GOT3 (cell line): ENCODE results near the gene BBS1.
"Not testable (repeated sequence)": the region's sequence is repeated elsewhere in the genome, so short reads cannot be mapped to it uniquely, and the experiment has no call there.

Experiments used
- DNase-seq: peaks from one replicate; lab custom pipeline; 2025; ENCODE audit warnings: mixed read lengths; lab: John Stamatoyannopoulos, UW

The BBS1 gene

DNA sequence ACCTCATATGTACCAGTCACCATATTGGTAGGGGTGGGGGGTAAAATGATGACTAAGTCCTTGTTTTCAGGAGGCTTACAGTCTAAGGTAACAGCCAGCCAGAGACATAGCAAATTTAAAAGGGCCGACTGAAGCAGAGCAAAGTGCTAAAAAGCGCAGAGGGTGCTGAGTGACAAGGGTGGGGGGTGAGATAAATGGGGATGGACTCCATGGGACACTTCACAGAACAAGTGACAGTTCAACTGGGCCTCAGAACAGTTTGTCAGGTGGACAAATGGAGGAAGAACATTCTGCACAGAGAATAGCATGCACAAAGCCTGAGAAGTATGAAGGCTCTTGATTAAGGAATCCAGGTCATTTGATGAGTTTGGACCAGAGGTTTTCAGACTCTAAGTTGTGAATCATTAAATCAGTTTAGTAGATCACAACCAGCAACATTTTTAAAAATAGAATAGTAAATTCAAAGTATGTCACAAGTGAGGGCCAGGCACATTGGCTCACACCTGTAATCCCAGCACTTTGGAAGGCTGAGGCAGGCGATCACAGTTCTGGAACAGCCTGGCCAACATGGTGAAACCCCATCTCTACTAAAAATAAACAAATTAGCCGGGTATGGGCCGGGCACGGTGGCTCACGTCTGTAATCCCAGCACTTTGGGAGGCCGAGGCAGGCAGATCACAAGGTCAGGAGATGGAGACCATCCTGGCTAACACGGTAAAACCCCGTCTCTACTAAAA, 14.0 kb downstream of the BBS1 start:
- DNase-seq, result no peak

DNA sequence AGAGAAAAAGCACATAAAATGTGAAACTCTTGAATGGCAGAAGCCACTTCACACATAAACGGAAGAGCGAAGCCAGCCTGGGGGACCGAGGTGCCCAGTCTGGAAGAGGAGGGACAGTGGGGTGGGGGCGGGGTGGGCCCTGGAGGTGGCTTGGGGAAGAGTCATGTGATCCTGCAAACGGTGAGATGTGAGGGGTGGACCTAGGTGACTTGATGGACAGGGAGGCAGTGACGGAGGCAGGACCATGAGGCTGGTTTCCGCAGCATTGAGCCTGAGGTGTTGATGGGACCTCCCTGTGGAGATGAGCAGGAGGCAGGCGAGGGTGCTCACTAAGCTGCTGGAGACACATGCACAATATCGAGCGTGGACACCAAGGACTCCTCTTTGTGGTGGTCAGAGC, 18.6 kb downstream of the BBS1 start:
- DNase-seq, result no peak

DNA sequence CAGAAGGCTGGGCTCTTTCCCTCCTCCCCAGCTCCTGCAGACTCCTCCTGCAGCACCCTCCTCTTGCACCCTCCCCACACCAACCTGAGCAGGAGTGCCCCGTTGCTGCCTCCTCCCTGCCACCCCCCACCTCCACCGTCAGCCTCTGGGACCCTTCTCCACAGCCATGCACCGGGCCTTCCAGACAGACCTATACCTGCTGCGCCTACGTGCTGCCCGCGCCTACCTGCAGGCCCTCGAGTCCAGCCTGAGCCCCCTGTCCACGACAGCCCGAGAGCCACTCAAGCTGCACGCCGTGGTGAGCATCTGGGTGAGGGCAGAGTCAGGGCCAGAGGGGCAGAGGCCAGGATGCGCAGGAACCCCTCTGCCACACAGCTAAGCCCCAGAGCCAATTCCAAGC, 19.2 kb downstream of the BBS1 start:
- DNase-seq, result no peak

DNA sequence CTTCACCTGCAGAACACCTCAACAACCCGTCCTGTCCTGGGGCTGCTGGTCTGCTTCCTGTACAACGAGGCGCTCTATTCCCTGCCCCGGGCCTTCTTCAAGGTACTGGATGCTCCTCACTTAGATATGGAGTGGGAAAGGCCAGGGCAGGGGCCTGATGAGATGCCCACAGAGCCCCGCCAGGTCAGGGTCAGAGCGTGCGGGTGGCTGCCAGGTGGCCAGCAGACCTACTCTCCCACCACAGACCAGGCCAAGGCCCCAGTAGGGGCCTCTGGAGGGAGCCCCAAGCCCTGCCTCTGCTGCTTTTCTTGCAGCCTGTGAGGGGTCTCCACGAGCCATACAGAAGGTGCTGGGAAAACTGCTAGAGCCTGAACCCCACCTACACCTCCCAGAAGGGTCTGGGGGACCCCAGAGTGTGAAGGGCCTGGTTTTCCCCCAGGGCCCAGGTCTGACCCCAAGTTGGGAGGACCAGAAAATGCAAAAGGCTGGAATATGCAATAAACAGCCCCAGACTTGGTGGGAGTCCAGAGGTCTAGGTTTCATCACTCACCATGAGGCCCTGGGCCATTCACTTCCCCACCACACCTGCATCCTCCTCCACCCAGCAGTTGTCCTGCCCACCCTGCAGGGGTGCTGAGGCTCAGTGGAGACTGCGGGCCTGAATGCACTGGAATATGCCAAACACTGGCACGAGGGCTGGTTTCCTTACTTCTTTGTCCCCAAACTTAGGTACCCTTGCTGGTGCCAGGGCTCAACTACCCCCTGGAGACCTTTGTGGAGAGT, 20.7 kb downstream of the BBS1 start:
- no peak for DNase-seq

DNA sequence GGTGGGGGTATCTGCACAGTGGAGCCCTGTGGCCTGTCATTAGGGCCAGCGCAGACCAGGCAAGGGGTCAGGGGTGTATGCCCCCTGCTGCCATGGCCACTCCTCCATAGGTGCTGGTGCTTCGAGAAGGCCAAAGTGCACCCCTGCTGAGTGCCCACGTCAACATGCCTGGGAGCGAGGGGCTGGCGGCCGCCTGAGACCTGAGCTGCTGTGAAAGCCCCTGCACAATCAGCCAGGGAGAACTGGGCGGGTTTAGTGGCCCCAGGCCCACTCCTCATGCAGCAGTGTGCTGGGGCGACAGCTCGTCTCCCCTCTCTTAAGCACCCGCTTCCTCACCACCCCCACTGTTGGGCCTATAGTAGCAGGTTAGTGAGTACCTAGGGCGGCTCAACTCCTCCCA, 21.4 kb downstream of the BBS1 start:
- DNase-seq, result no peak

DNA sequence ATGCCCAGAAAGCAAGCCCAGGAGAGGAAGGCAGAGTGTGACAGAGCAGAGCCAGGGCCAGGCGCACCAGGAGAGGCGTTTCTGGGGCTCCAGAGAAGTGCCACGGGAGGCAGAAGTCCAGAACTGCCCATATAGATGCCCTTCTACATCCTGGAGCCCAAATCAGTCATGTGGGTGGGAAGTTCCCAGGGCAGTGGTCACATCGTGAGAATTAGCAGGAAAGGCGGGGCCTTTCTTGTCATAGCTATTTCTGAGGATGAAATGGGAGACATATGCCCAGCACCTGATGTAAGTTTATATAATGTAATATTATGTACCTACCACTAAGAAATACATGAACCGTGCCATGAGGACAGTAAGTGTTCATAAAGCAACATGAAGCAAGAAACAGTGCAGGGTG, 22.3 kb downstream of the BBS1 start:
- no peak for DNase-seq

DNA sequence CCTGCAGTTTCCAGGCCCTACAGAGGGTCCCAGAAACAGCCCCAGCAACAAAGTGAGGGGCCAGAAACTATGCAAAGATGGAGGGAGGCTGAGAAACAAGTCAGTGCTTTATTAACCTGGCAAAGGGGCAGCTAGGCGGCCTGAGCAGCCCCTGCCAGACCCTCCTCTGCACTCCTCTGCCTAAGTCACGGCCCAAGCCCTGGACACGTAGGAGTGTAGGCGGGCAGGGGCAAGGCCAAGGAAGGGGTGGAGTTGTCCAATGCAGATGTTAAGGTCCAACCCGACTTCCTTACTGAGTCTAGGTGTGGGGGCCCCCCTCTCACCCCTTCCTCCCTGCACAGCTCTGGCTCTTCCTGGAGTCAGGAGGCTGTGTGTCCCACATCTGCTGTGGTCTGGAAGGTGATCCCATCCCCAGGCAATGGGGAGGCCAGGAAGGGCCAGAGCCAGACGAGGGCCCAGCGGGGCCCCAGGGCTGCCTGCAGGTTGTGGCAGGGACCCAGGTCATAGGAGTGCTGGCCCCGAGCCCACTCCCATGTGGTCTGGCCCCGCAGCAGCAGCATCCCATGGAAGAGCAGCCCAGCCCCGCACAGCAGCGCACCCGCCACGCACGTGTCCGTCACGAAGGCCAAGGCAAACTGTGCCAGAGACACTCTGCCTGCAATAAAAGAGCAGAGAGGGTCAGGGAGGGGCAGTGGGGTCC, 28.9 kb downstream of the BBS1 start:
- no peak for DNase-seq

DNA sequence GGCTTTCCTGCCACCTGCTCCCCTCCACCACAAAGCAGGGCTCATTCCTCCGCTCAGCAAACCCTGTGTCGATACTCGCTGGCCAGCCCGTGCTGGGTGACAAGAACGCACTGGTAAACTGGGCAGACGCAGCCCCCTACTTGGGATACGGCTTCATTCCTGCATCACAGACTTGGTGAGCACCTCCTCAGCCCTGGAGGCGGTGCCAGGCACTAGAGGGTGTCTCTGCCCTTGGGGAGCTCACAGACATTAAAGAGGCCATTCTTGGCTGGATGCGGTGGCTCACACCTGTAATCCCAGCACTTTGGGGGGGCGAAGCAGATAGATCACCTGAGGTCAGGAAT, 29.4 kb downstream of the BBS1 start:
- no peak for DNase-seq

DNA sequence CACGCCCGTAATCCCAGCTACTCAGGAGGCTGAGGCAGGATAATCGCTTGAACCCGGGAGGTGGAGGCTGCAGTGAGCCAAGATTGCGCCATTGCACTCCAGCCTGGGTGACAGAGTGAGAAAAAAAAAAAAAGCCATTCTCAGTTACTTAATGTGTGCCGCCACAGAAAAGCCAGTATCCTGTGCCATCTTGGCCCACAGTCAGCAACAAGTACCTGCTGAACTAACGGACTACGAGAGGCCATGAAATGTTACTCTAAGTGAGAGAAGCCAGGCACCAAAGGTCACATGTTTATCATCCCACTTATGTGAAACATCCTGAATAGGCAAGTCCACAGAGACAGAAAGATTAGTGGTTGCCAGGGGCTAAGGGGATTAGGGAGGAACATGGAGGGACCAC, 30.2 kb downstream of the BBS1 start:
- not testable (repeated sequence) for DNase-seq

DNA sequence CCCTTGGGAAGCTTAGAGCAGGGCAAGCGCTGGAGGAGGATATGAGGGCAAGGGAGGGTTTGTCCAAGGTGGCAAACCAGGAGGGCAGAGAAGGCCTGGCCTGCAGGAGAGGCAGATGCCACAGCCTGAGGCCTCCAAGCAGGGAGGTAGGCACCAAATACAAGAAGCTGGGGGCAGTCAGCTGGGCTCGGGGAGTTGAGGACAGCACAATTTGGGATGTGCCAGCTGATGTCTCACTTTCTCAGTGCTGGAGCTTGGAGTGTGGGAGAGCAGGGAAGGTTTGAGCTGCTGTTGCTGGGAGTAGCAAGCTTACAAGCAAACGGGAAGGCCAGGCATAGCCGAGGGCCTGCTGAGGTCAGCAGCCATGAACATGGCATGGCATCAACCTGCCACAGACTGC, 31.5 kb downstream of the BBS1 start:
- no peak for DNase-seq

DNA sequence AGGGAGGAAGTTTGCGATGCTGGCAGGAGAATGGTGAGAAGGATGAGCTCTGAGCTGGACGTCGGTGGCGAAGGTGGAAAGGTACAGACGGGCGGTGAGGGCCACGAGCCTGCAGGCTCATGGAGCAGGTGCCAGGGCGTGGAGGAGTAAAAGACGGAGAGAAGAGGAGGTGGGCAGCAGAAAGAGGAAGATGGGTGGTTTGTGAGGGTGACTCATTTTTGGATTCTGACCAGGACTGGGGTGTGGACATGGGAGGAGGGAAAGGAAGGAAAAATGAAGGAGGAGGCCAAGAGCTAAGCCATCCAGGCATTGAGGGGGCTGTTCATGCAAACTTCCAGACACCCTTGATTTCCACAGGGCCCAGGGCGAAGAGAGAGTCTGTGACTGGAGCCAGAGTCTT, 31.9 kb downstream of the BBS1 start:
- no peak for DNase-seq

DNA sequence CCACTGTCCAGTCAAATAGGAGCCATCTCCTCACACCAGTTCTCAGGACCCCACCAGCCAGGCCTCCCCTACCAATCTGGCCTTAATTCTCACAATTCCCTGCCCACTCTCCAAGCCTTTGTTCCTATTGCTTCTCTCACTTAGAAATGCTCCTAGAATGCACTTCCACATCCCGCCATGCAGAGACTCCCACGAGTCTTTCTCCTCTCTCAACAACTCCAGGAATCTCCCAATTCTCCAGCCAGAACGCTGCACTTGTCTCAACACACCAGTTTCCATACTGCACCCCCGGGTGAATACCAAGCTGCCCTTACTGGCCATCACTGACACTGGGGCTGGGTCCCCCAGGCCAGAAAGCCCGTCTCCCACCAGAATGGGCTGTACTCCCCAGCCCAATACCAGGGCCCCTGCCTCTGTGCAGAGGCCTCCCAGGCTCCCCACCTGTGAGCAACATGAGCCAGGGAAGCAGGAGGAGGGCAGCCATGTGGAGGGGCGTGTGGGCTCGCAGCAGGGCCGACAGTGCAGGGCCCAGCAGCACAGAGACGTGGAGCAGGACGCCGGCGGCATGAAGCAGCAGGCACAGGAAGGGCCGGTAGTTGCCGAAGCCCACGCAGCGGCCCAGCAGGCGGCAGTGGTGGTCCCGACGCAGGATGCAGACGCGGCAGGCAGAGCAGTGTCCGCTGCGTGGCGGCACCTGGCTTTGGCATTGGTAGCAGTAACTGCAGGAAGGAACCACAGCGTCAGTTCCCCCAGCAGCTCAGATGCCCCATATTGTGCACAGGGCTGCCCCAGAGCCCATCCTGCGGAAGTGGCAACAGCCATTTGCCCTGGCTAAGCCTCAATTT, 33.0 kb downstream of the BBS1 start:
- DNase-seq, result no peak

DNA sequence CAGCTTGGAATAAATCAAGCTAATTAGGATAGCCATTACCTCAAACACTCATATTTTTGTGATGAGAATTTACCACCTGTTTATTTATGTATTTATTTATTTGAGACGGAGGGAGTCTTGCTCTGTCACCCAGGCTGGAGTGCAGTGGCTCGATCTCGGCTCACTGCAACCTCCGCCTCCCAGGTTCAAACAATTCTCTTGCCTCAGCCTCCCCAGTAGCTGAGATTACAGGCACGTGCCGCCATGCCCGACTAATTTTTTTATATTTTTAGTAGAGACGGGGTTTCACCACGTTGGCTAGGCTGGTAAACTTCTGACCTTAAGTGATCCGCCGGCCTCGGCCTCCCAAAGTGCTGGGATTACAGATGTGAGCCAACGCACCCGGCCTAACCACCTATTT, 34.5 kb downstream of the BBS1 start:
- DNase-seq, result not testable (repeated sequence)

DNA sequence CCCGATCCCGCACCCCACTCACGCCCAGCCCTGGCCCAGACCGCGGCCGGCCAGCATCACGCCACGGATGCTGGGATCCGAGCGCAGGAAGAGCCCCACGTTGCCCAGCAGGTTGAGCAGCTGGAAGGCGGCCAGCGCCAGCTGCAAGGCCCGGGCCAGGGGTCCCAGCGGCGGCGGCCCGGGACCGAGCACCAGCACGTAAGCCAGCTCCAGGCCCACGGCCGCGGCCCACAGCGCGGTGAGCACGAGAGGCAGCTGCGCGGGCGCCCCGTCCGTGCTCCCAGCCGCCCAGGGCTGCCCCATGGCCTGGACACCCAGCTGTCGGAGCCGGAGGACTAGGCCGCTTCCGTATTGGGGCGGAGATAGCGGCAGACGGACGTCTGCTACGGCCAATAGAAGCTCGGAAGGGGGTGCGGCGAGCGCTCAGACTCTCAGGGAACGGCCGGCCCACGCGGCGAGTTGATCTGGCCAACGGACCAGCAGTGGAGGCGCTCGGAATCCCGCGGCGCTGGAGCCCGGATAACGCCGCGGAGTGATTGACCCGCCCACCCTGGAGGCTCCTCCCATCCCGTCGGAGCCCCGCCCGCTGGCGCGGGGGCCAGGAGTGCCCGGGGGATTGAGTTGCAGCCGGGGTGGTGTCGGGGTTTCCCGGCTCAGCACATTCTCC, 35.4 kb downstream of the BBS1 start, which contains the start of gene ZDHHC24:
ZDHHC24 (minus strand) TSS at position 348 of the 667 bp plus-strand sequence; CDS start at position 303, 45 bp downstream.
- peak; percentile 93 for DNase-seq

DNA sequence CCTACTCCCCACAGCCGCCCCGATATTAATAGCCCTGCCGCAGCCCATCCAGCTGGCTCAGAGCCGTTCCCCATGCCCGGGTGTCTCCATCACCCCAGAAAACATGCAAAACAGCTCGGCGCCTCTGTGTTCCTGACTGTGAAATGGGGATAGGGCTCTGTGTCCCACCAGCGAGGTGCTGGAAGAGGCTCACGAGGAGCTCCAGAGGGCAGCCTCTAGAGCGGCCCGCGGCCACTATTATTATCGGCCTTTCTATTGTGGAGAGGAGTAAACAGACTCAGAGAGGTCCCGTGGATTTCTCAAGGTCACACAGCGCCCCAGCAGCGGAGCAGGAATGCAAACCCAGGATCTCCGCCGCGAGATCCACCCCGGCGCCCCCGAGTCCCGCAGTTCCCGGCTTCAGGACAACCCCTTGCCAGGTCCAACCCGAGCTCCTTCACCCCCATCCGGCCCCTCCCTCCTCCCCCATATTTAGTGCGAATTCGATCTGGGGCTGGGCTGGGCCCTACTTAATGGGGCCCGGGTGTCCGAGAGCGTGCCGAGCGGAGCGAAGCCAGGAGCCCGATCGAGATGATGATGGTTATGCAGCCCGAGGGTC, 36.0 kb downstream of the BBS1 start, which contains the start of gene ACTN3:
ACTN3 (plus strand) TSS at position 536 of the 598 bp plus-strand sequence; CDS start at position 571, 35 bp downstream.
- no peak for DNase-seq

DNA sequence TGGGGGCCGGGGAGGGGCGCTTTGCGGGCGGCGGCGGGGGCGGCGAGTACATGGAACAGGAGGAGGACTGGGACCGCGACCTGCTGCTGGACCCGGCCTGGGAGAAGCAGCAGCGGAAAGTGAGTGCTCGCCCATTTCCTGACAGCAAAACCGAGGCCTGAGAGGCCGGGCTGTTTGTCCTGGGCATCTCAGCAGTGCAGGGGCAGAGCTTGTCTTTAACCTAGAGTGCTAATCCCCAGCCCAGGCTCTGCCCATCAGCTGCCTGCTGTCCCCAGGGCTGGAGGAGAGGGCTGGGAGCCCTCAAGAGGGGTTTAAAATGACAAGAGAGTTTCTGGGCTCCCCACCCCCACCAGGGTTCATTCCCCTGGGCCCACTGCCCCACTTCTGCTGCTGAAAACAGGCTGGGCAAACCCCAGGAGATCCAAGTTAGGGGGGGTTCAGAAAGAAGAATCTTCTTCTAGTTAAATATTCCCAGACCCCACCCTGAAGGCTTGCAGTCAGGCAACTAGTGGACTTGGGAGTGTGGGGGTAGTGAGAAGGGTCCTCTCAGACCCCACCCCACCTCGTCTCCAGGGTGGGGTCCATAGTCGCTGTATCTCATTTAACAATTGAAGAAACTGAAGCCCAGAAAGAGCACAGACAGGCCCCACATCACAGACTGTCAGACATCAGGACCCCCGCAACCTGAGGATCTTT, 36.7 kb downstream of the BBS1 start:
- DNase-seq, result no peak

DNA sequence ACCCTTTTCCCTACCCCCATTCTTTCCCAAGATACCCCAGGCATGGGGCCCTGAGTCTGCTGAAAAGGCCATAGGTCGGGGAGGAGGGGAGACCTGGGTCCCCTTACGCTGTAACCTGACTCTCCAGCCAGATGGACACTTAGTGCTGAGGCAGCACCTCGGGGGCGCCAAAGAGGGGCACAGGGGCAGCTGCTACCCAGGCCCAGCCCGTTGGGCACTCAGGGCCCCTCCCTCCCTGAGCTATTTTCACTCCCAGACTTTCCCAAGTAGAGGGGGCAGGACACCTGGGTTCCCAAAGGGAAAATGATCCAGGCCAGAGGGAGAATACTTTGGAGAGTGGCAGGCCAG, 37.2 kb downstream of the BBS1 start:
- no peak for DNase-seq

DNA sequence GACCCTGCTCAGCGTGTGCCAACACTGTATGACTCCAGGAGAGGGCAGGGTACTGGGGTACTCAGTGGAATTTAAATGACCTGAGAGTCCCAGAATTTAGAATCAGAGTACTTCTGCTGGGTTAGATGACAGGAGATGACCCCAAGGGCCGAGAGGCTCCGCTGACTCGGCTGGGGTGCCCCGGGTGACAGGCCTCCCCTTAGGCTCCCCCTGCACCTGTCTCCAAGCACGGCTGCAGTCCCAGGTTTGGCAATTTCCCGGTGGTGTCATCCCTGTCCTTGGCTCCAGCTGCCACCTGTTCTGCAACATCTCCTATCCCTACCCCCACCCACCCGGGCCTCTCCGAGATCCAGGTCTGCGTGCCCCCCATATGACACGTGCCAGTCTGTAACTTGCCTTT, 37.6 kb downstream of the BBS1 start:
- no peak for DNase-seq

DNA sequence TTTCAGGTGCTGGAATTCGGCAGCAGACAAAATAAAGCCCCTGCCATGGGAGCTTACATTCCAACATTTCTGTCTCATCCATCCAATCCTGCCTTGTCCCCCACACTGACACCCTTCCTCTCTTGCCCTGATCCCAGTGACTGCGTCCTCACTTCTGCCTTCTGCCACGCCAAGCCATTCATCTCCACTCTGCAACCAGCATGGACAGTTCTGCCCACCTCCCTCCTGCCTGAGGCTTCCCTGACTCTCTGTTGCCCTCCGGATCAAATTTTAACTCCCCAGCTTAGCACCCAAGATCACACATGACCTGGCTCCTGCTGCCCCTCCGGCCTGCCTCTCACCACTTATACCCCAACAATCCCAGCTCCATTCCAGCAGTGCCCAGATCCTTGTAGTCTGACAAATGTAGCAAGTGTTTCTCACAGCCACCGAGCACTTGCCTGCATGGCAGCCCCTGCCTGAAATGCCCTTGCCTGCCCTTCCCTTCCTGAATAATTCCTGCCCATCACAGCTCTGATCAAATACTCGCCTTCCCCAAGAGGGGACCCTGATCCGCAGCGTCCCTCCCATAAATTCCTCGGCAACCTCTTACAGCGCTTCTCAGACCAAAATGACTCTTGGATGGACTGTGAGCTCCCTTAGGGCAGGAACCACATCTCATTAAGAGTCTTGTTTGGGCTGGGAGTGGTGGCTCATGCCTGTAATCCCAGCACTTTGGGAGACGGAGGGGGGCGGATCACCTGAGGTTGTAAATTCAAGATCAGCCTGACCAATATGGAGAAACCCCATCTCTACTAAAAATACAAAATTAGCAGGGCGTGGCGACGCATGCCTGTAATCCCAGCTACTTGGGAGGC, 38.6 kb downstream of the BBS1 start:
- DNase-seq, result no peak
